HG03571 (cell line): ENCODE data around the gene CEP295NL.
"Not testable (repeated sequence)": the region's sequence is repeated elsewhere in the genome, so short reads cannot be mapped to it uniquely, and the experiment has no call there.

ENCODE experiments used
- ATAC-seq: cut with Tn5 transposase; IDR thresholded peaks from one replicate; pipeline ENCODE4 v1.9.1; 2021; ENCODE audit not compliant: unreplicated experiment

CEP295NL gene

GRCh38 chr17:78867046-78867445 is 36.0 kb downstream of the CEP295NL start:
- ATAC-seq: not testable (repeated sequence)

DNA sequence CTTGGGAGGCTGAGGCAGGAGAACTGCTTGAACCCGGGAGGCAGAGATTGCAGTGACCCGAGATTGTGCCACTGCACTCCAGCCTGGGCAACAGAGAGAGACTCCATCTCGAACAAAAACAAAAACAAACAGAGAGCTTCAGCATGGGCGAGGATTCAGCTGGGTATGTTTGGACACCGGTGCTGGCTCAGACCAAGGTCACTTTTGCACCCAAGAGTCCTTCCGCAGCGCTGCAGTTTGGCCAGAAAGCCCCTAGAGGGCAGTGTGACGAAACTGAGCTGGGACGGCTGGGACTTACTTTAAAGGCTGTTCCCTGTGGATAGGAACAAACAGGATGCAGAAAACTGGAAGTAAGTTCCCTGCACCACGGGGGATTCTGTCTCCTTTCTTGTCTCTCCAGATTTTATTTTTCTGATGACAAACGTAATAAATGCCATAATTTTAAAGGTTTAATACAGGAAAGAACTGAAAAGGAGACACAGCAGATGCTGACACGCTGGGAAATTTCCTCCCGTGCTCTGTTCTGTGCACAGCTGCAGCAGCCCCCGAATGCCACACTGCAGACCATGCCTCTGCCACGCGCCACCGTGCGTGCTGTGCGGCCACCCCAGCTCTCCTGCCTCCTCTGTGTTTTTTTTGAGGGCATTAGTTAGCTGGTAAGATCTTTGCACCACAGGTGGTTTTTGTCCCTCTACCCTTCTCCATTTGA is 37.2 kb downstream of the CEP295NL start:
- no peak for ATAC-seq

GRCh38 chr17:78864117-78864516 is 38.9 kb downstream of the CEP295NL start:
- no peak for ATAC-seq

GRCh38 chr17:78862073-78863023 is 40.7 kb downstream of the CEP295NL start:
- no peak for ATAC-seq

GRCh38 chr17:78861229-78861628 is 41.8 kb downstream of the CEP295NL start:
- ATAC-seq: no peak

DNA sequence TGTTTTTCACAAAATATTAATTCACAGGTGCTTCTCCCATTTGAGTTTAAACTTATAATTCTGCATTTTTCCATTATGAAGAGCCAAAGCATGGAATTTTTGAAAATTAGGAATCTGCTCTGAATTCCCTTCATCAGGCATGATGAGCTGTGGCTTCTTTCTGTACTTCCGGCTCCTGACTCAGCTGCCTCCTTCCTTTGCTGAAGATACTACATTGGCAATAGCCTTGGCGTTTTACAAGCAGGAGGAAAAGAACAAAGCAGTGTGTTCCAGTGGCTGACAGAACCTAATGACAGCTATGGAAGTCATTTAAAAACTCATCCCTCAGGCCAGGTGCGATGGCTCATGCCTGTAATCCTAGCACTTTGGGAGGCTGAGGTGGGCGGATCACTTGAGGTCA is 44.0 kb downstream of the CEP295NL start:
- ATAC-seq: no peak

DNA sequence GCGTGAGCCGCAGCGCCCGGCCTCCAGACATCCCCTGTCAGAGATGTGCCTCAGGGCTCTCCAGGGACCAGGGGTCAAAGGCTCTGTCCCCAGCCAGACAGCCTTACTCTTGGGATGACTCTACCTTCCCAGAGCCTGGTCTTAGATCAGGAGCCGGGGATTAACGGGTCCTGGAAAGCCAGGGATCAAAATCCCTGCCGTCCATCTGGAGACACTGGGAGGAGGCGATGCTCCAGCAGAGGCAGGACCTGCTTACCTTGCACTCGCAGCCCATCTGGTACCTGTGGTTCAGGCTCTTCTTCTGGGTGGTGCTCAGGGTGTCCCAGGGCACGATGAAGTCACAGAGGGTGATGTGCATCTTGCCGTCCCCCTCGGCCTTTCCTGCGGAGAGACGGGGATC is 45.7 kb downstream of the CEP295NL start:
- no peak for ATAC-seq

- no peak for ATAC-seq
These were observed 47.3 kb downstream of the CEP295NL start for GRCh38 chr17:78855561-78856165.

DNA sequence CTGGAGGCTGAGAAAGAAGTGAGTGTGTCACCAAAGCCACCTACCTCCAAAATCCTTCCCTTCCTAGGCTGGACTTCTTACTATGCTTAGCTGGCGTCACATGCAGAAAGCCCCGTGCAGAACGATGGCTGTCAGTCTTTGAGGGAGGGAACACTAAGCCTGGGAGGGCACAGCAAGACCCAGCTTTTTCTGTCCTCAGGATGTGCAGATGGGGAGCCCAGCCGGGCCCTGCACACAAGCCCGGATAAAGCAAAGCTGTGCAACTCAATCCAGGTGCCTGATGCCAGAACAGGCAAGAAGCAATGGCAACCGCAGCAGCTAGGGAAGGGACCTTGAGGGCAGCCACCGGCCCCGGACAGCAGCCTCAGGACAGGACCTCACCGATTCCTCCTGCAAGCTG is 48.5 kb downstream of the CEP295NL start:
- no peak for ATAC-seq

GRCh38 chr17:78853926-78854394 is 49.0 kb downstream of the CEP295NL start:
- ATAC-seq: no peak

GRCh38 chr17:78852709-78853121 is 50.3 kb downstream of the CEP295NL start:
- no peak for ATAC-seq

DNA sequence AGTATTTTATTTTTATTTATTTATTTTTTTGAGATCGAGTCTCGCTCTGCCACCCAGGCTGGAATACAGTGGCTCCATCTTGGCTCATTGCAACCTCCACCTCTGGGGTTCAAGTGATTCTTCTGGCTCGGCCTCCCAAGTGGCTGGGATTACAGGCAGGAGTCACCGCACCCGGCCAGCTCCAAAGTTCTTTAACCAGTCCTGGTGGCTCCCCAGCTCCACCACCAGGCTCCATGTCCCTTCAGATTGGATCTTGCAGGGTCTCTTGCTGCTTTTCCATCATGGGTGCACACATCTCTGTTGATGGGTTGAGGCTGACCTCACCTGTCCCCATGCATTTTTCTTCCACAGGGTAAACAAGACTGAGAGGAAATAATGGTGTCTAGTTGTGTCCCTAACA is 54.0 kb downstream of the CEP295NL start:
- ATAC-seq: no peak

DNA sequence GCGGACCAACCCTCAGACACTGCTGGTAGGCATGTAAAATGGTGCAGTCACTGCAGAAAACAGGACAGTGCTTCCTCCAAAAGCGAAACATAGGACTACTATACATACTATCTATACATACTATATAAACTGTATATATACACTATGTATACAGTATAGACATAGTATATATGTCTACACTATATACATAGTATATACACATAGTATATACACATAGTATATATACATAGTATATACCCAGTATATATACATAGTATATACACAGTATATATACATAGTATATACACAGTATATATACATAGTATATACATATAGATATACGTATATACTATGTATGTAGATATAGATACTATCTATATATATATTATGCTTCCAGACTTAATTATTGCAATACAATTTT is 55.9 kb downstream of the CEP295NL start:
- no peak for ATAC-seq

DNA sequence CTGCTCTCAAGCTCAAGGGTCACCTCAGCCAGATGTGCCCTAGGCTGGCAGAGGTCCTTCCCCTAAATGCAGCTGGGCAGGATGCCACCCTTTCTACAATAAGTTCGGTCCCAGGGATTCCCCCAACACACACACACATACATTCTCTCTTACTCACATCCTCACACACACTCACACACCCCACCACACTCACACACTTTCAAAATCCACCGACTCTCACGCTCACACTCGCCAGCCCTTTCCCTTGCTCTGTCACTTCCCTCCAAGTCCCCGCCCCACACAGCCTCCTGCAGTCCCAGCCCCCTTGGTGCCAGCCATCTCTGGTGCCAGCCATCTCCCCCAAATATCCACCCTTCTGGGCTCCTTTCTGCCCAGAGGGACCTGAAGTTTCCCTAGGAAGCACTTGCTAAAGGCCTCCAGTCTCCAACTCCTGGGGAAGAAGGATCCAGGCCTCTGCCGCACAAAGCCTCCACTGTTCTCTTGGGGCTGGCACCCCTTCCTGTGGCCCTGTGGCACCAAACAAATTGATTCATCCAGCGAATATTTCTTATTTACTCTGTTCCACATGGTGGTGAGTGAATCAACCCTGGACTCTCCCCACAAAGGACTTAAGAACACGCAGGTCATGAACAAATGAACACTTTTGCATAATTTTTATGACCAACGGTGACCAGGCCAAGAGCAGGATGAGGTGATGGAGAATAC is 58.5 kb downstream of the CEP295NL start:
- ATAC-seq: no peak

GRCh38 chr17:78842881-78843565 is 60.0 kb downstream of the CEP295NL start:
- no peak for ATAC-seq

DNA sequence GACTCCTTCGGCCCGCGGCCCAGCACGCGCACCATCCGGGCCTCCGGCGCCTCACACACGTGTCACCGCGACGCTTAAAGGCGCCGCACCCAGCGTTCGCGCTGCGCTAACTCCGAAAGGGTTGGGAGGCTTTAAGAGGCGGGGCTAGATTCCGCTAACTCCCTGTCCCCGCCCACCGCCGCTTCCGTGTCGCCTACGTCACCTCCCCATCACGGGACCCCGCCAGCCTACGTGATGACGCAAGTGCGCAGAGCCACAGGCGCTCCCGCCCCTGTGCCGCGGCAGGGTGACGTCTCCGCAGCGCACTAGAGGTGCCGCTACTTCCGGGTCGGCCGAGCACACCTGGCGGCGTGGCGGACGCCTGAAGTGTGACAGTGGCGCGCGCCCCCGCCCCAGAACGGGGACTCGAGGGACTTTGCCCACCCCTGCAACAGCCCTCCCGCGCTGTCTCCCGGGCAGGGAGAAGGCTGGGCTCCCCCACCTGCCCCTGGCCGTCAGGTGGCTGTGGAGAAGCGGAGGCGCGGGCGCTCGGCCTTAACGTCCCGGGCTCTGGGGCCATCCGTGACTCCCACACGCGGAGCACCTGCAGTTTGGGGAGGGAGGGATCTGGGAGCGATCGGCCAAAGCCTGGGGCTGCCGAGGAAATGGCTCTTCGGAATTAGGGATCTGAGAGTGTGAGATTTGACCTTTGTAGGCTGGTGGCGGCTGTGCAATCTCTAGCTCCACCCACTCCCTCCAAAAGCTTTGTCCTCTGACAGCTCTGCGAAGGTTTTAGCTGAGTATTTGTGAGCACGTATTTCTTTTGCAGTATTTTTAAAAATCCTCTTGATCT is 62.0 kb downstream of the CEP295NL start, which contains the start of gene USP36:
Gene USP36, minus strand, starts transcription at position 35 of the 832 bp plus-strand sequence. CDS start 4,451 bp downstream, outside the sequence.
- peak; percentile 84 for ATAC-seq
